ENCODE results near the gene GPATCH1. TPM values are rescaled to one million over a fixed set of nuclear protein-coding genes. Genes with fewer than 3 reads are reported as not detected.

Gene GPATCH1
- total RNA-seq, 1 donor from 2014 or later: 12.9 TPM

- no peaks in the 10 kb centered on the region for H3K9me3 Mint-ChIP-seq
- H3K36me3 Mint-ChIP-seq (ENCODE audit: low read depth): no peaks in the 10 kb centered on the region
- no peak for DNase-seq (ENCODE audit: low read depth, low spot score)
- no peak overlapping the region for H3K27ac Mint-ChIP-seq (ENCODE audit: unreplicated experiment)
- no peak overlapping the region for H3K4me3 Mint-ChIP-seq
- H3K27me3 Mint-ChIP-seq (ENCODE audit: low read depth): peaks cover 26% of the 10 kb centered on the region
- TF ChIP-seq, protein P1, sequence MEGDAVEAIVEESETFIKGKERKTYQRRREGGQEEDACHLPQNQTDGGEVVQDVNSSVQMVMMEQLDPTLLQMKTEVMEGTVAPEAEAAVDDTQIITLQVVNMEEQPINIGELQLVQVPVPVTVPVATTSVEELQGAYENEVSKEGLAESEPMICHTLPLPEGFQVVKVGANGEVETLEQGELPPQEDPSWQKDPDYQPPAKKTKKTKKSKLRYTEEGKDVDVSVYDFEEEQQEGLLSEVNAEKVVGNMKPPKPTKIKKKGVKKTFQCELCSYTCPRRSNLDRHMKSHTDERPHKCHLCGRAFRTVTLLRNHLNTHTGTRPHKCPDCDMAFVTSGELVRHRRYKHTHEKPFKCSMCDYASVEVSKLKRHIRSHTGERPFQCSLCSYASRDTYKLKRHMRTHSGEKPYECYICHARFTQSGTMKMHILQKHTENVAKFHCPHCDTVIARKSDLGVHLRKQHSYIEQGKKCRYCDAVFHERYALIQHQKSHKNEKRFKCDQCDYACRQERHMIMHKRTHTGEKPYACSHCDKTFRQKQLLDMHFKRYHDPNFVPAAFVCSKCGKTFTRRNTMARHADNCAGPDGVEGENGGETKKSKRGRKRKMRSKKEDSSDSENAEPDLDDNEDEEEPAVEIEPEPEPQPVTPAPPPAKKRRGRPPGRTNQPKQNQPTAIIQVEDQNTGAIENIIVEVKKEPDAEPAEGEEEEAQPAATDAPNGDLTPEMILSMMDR (conservative IDR thresholded peaks at IDR 0.05): no peak
- peaks cover 18% of the 10 kb centered on the region for H3K4me1 Mint-ChIP-seq
Measured at GRCh38 chr19:33060586-33060985, 20.4 kb upstream of the GPATCH1 start.

- Mint-ChIP-seq H3K27me3 (ENCODE audit: low read depth) (peaks cover 35% of the 10 kb centered on the region), H3K27ac (ENCODE audit: unreplicated experiment) (no peak overlapping the region)
- DNase-seq (ENCODE audit: low read depth, low spot score): no peak
Measured at GRCh38 chr19:33062902-33063301, 18.1 kb upstream of the GPATCH1 start.

DNA sequence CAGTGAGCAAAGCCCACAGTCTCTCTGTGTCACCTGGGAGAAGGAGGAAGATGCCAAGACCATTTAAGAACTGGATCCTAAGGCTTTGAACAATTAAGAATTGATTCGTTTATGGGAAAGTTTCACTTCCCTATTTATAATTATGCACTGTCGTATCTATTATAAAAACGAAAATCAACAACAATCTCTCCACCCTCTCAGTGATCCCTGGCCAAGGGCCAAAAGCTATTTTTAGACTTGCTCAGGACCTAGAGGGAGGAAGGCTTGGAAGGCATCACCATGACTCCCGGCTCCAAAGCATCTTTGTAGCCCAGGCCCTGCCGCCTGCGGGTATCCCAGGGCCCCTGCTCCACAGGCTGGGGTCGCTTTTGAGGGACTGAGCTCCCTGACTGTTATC, 17.6 kb upstream of the GPATCH1 start:
- peaks cover 10% of the 10 kb centered on the region for H3K4me1 Mint-ChIP-seq
- no peak overlapping the region for H3K27ac Mint-ChIP-seq (ENCODE audit: unreplicated experiment)
- TF ChIP-seq, protein P1 (conservative IDR thresholded peaks at IDR 0.05): no peak

More at GRCh38 chr19:33062902-33063301, 18.1 kb upstream of the GPATCH1 start:
- H3K9me3 Mint-ChIP-seq: no peaks in the 10 kb centered on the region
- TF ChIP-seq, protein P1 (conservative IDR thresholded peaks at IDR 0.05): no peak
- H3K36me3 Mint-ChIP-seq (ENCODE audit: low read depth): no peaks in the 10 kb centered on the region
- peak overlapping the region; percentile 83 for H3K4me3 Mint-ChIP-seq
- peaks cover 14% of the 10 kb centered on the region for H3K4me1 Mint-ChIP-seq

GRCh38 chr19:33063753-33064457, 17.1 kb upstream of the GPATCH1 start:
- no peaks in the 10 kb centered on the region for H3K9me3 Mint-ChIP-seq
- H3K36me3 Mint-ChIP-seq (ENCODE audit: low read depth): no peaks in the 10 kb centered on the region
- peak overlapping the region; percentile 83 for H3K4me3 Mint-ChIP-seq
- no peak overlapping the region for H3K27ac Mint-ChIP-seq (ENCODE audit: unreplicated experiment)
- DNase-seq (ENCODE audit: low read depth, low spot score): no peak
- H3K27me3 Mint-ChIP-seq (ENCODE audit: low read depth): peaks cover 35% of the 10 kb centered on the region
- TF ChIP-seq, protein P1 (conservative IDR thresholded peaks at IDR 0.05): peak; percentile 35
- H3K4me1 Mint-ChIP-seq: peaks cover 10% of the 10 kb centered on the region

More for the DNA sequence above, 17.6 kb upstream of the GPATCH1 start:
- no peaks in the 10 kb centered on the region for H3K9me3 Mint-ChIP-seq
- H3K36me3 Mint-ChIP-seq (ENCODE audit: low read depth): no peaks in the 10 kb centered on the region
- no peak for DNase-seq (ENCODE audit: low read depth, low spot score)
- H3K4me3 Mint-ChIP-seq: peak overlapping the region; percentile 83
- H3K27me3 Mint-ChIP-seq (ENCODE audit: low read depth): peaks cover 35% of the 10 kb centered on the region

GRCh38 chr19:33064458-33064791, 16.6 kb upstream of the GPATCH1 start:
- H3K4me3 Mint-ChIP-seq: peak overlapping the region; percentile 83
- no peak overlapping the region for H3K27ac Mint-ChIP-seq (ENCODE audit: unreplicated experiment)
- TF ChIP-seq, protein P1 (conservative IDR thresholded peaks at IDR 0.05): peak; percentile 21
- no peaks in the 10 kb centered on the region for H3K36me3 Mint-ChIP-seq (ENCODE audit: low read depth)
- H3K27me3 Mint-ChIP-seq (ENCODE audit: low read depth): peaks cover 35% of the 10 kb centered on the region
- no peaks in the 10 kb centered on the region for H3K9me3 Mint-ChIP-seq
- H3K4me1 Mint-ChIP-seq: peaks cover 9% of the 10 kb centered on the region
- no peak for DNase-seq (ENCODE audit: low read depth, low spot score)
